CD4-positive, alpha-beta T cell (primary cell): ENCODE measurements around the gene FAM114A2. TPM values are rescaled to one million over a fixed set of nuclear protein-coding genes. Genes with fewer than 3 reads are reported as not detected.
"Not testable (repeated sequence)": the region's sequence is repeated elsewhere in the genome, so short reads cannot be mapped to it uniquely, and the experiment has no call there.

Experiments
- ATAC-seq: fragments of 200-7000 bp; cut with Tn5 transposase; one replicate; pipeline ENCODE4 v1.10.0; 2022; ENCODE audit warnings: mild to moderate bottlenecking; ENCODE audit not compliant: poor library complexity
- CTCF ChIA-PET: fragments of 350-600 bp; sonication (Branson Sonifier 250); formaldehyde crosslinking; loops from one replicate; lab custom pipeline; 2021; ENCODE audit warnings: antibody characterized with exemption, inconsistent platforms; lab: Charles Lee
- POLR2A ChIA-PET: fragments of 350-600 bp; sonication (Branson Sonifier 250); formaldehyde crosslinking; loops from one replicate; lab custom pipeline; 2021; ENCODE audit warnings: antibody characterized with exemption, inconsistent platforms; lab: Charles Lee
- DNase-seq, 14 experiments: peaks; one replicate each; pipeline ENCODE4 v3.0.0-alpha.2; 2013 to 2020; ENCODE audit warnings: mixed read lengths in 2 of 14
- H3K27ac ChIP-seq, 2 donors: one replicate each; pipeline versions ENCODE4 v1.5.1 to v1.7.0; 2013; ENCODE audit warnings: low read length in 2 of 2, low read depth in 1 of 2, mild to moderate bottlenecking in 1 of 2
- H3K27me3 ChIP-seq, 2 experiments: 1 replicate in 1 of 2; 2 replicates in 1 of 2; pipeline versions ENCODE4 v1.6.1 to v1.7.0; 2013; ENCODE audit warnings: low read length in 2 of 2, control low read depth in 1 of 2, mild to moderate bottlenecking in 1 of 2, moderate library complexity in 1 of 2; ENCODE audit not compliant: insufficient read depth in 2 of 2, control insufficient read depth in 1 of 2
- H3K36me3 ChIP-seq: one replicate; pipeline ENCODE4 v1.6.1; 2013; ENCODE audit warnings: low read length, control low read depth; ENCODE audit not compliant: insufficient read depth
- H3K4me1 ChIP-seq: one replicate; pipeline ENCODE4 v1.6.1; 2013; ENCODE audit warnings: low read length, control low read depth; ENCODE audit not compliant: insufficient read depth
- H3K4me3 ChIP-seq: one replicate; pipeline ENCODE4 v1.5.1; 2013; ENCODE audit warnings: mild to moderate bottlenecking, low read length, moderate library complexity
- H3K9me3 ChIP-seq, 2 experiments: 1 replicate in 1 of 2; 2 replicates in 1 of 2; pipeline versions ENCODE4 v1.6.1 to v1.7.0; 2013; ENCODE audit warnings: low read length in 2 of 2, mild to moderate bottlenecking in 2 of 2, control low read depth in 1 of 2, moderate library complexity in 1 of 2; ENCODE audit not compliant: control insufficient read depth in 1 of 2, insufficient read depth in 1 of 2
- H3K27ac Mint-ChIP-seq: one replicate; pipeline ENCODE4 v1.8.0; 2020; ENCODE audit warnings: mixed read lengths
- H3K27me3 Mint-ChIP-seq: one replicate; pipeline ENCODE4 v1.8.0; 2021; ENCODE audit warnings: mixed read lengths
- H3K36me3 Mint-ChIP-seq: one replicate; pipeline ENCODE4 v1.8.0; 2021; ENCODE audit warnings: low read depth, mixed read lengths
- H3K4me1 Mint-ChIP-seq: one replicate; pipeline ENCODE4 v1.8.0; 2021; ENCODE audit warnings: low read depth, mixed read lengths
- H3K4me3 Mint-ChIP-seq: one replicate; pipeline ENCODE4 v1.8.0; 2020; ENCODE audit warnings: mild to moderate bottlenecking, mixed read lengths
- H3K9me3 Mint-ChIP-seq: one replicate; pipeline ENCODE4 v1.8.0; 2020; ENCODE audit warnings: mixed read lengths
- CTCF ChIP-seq: fragments of 200-600 bp; IDR thresholded peaks from one replicate; pipeline ENCODE4 v1.8.0; 2022; ENCODE audit warnings: antibody characterized with exemption, mild to moderate bottlenecking
- intact Hi-C, 2 experiments: fragments of 100-400 bp; cut with DNase I in 1 of 2; cut with micrococcal nuclease in 1 of 2; formaldehyde crosslinking; loops; one replicate each; pipeline versions ENCODE4 v1.15.1 to v1.9.0; 2023 to 2025; cut with DNase I, micrococcal nuclease
- total RNA-seq, 174 experiments: library from RNA in 2 of 174; stranded (reverse) in 2 of 174; gene quantifications; one replicate each; pipeline ENCODE4 v1.2.3 and lab custom pipeline; 2021 to 2026

FAM114A2 gene
- total RNA-seq, 2 experiments from 2014 or later, result 21.9 to 23.3 TPM

DNA sequence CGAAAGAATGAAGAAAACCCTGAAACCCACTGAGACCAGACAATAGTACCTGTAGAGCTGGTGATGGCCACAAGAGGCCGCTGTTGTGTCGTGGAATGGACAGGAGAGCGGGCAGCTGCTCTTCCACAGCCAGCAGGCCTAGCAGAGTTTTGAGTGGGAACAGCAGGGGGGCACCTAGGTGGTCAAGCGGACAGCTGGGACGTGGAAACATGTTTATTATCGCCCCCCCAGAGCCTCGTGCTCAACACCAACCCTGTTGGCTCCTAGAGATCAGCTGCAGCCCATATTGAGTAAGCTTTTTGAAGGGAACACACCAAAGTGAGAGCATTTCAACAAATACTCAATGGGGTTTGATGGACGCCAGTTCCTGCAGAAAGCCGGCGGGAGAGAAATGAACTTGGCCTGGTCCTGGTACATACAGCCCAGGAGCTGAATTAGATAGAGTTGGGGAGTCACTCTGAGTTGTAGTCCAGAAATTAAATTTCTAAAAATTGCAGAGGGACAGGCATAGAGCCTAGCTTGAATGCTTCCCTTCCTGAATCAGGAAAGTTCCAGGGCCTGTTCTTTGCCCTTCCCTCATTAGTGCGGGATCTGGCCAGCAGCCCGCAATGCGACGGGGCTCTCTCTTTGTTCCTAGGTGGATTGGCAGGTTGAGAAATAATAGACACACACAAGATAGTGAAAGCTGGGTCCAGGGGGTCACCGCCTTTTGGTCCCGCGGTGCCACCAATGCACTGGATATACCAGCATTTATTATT lies 33.9 kb upstream of the FAM114A2 start:
- Mint-ChIP-seq H3K27me3 (no peaks in the 10 kb centered on the region), H3K4me3 (no peak overlapping the region), H3K9me3 (no peaks in the 10 kb centered on the region), H3K27ac (no peak overlapping the region), H3K36me3 (no peaks in the 10 kb centered on the region), H3K4me1 (peaks cover 17% of the 10 kb centered on the region)
- Histone ChIP-seq H3K27ac (no peak overlapping the region), H3K27me3 (no peaks in the 10 kb centered on the region), H3K9me3 (no peaks in the 10 kb centered on the region), H3K4me3 (no peak overlapping the region), H3K4me1 (peaks cover 22% of the 10 kb centered on the region), H3K36me3 (no peaks in the 10 kb centered on the region)
- ATAC-seq, result peak; percentile 81
- POLR2A ChIA-PET, result interaction anchor here (0.9 to 2.0 kb wide), 5 partner anchors 31 to 333 kb away, joined by 3 to 15 read pairs (median 4); partner anchors contain the start of genes FAM114A2, GALNT10 and MFAP3
- peak; percentile 68 to 89 (median 81) for DNase-seq
- peak; percentile 96 for TF ChIP-seq CTCF
- CTCF ChIA-PET, result interaction anchor here (0.8 to 2.1 kb wide), 24 partner anchors 9 to 375 kb away, joined by 3 to 23 read pairs (median 5); partner anchors contain the start of gene GALNT10
- intact Hi-C loops, result loop anchor here (1.0 to 5.0 kb wide), 7 partner anchors 100 to 570 kb away; no protein-coding TSS in a partner anchor

DNA sequence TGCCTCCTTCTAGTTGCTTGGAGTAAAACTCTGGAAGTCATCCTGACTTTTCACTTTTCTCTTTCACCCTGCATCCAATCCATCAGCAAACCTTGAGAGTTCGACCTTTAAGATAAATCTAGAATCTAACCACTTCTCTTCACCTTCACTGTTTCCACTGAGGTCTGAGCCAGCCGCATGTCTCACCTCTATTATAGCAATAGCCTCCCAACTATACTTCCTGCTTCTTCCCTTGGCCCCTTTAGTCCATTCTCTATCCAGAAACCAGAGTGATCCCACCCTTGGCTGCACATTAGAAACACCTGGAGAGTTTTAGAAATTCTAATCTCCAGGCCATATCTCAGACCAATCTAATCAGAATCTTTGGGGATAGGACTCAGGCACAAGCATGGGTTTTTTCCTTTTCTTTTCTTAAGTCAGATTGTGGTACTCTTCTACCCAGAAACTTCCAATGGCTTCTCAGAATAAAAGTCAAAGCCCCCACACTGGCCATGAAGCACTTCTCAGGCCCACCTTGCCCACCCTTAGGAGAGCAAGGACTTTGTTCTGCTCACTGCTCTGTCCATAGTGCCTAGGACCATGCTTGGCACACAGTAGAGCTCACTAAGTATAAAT lies 33.2 kb upstream of the FAM114A2 start:
- Histone ChIP-seq H3K9me3 (no peaks in the 10 kb centered on the region), H3K27me3 (no peaks in the 10 kb centered on the region), H3K4me1 (peaks cover 22% of the 10 kb centered on the region), H3K4me3 (no peak overlapping the region), H3K27ac (no peak overlapping the region), H3K36me3 (no peaks in the 10 kb centered on the region)
- H3K36me3 Mint-ChIP-seq, result no peaks in the 10 kb centered on the region
- intact Hi-C loops, result loop anchor here (1.0 to 5.0 kb wide), 7 partner anchors 100 to 570 kb away; no protein-coding TSS in a partner anchor
- ATAC-seq (no peak), DNase-seq (no peak)
- TF ChIP-seq CTCF, result no peak
- no peak overlapping the region for H3K4me3 Mint-ChIP-seq
- POLR2A ChIA-PET, result interaction anchor here (0.9 to 2.0 kb wide), 5 partner anchors 30 to 334 kb away, joined by 3 to 15 read pairs (median 4); partner anchors contain the start of genes FAM114A2, GALNT10 and MFAP3
- no peak overlapping the region for H3K27ac Mint-ChIP-seq
- H3K9me3 Mint-ChIP-seq, result no peaks in the 10 kb centered on the region
- CTCF ChIA-PET, result interaction anchor here (0.8 to 2.1 kb wide), 24 partner anchors 9 to 376 kb away, joined by 3 to 23 read pairs (median 5); partner anchors contain the start of gene GALNT10
- peaks cover 17% of the 10 kb centered on the region for H3K4me1 Mint-ChIP-seq
- H3K27me3 Mint-ChIP-seq, result no peaks in the 10 kb centered on the region

- CTCF ChIA-PET, result interaction anchor here (0.5 kb wide), 1 partner anchor 576 kb away, joined by 3 read pairs; no protein-coding TSS in a partner anchor
- H3K27ac Mint-ChIP-seq, H3K27me3 ChIP-seq, H3K4me1 Mint-ChIP-seq, H3K9me3 Mint-ChIP-seq, H3K36me3 Mint-ChIP-seq, H3K36me3 ChIP-seq, POLR2A ChIA-PET, H3K27ac ChIP-seq, DNase-seq, H3K9me3 ChIP-seq, H3K4me3 Mint-ChIP-seq, H3K4me3 ChIP-seq, ATAC-seq, H3K27me3 Mint-ChIP-seq: not testable (repeated sequence)
- intact Hi-C loops, result loop anchor here in 1 of 2 experiments (5.0 kb wide), 3 partner anchors 98 to 572 kb away; no protein-coding TSS in a partner anchor
- peaks cover 13% of the 10 kb centered on the region for H3K4me1 ChIP-seq
These were observed 31.1 kb upstream of the FAM114A2 start for GRCh38 chr5:154069854-154070253.
